Stimulated activated CD8-positive, alpha-beta memory T cell treated with anti-CD3 and anti-CD28 coated beads, Interleukin-7, amount 100 ng/mL, for 48 hours (primary cell): Measurements from ENCODE around the gene PRKN.

Experiments
- DNase-seq, 2 donors: peaks; one replicate each; pipeline ENCODE4 v3.0.0-alpha.2; 2020; ENCODE audit warnings: low read depth in 1 of 2; ENCODE audit errors: extremely low read depth in 1 of 2

Gene PRKN

DNA sequence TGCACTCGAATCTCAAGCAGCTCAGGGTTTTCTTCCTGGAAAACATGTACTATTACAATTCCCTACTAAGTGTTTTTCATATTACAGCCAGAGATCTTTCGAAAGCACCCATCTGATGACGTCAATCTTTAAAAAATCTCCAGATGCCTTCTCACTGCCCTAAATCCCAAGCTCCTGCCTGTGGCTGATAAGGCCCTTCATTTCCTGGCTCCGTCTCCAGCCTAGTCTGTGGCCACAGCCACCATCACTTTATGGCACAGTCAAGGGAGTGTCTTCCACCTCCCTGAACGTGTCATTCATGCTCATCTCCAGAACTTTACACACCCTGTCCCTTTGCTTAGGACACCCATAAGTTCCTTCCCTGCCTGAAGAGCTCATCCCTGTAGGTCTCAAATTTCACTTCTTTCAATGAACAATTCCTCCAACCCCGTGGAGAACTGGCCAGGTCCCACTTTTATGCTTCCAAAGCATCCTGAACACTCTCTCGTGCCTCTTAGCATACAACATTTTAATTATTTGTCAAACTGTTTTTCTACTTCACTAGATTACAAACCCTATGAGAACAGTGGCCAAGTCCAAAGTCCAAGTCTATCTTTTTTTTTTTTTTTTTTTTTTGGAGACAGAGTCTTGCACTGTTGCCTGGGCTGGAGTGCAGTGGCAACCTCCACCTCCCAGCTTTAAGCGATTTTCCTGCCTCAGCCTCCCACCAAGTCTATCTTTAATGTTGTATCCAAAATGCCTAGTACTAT, 1347.6 kb downstream of the PRKN start:
- no peak for DNase-seq

DNA sequence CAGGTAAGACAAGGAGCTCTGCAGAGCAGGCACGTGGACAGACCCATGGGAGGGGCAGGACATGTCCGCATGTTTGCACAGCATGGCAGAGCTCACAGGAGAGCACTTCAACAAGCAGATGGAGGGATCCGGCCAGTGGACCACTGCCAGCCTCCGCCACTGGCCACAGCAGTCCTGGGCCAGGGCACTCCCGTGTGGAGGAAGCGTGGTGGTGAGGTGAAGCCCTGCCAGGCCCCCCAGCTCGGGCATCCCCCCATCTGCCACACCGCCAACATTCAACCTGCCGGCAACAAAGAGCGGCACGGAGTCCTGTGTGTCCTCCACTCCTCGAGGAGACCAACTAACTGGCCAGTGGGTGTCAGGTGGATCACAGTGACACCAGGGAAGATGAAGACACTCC, 1349.5 kb downstream of the PRKN start:
- no peak for DNase-seq

DNA sequence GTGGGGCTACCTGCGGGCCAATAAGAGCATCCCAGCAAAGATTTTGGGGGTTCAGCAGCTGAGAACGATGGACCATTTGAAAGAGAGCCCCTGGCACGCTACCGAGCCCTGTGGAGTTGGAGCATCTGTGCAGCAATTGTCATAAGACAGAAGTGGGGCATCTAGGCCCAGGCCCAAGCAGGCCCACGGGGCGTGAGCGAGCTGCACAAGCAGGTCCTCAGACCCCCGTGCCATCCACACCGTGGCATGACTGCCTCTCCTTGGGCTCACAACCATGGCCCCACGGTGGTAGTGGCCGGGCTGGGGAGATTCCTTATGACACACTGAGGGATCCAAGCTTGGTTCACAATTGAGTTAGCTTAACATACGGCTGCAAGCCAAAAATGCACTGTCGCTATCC, 1350.5 kb downstream of the PRKN start:
- no peak for DNase-seq

DNA sequence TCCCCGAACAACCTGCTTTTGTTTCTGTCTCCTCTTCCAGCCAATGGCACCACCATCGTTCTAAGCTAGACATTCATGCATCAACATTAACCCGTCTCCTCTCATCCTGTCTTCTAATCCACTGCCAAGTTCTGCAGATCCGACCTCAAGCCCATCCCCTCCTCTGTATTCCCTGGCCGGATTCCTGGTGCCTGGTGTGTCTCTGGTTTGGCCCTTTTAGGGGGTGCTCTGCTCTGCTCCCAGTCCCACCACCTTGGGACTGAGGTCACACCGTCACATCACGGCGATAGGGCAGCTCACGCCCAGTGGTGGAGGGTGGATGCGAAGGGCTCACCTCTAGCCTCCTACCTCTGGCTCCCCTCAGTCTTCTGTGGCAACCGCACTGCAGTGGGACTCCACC, 1351.2 kb downstream of the PRKN start:
- DNase-seq, result no peak

DNA sequence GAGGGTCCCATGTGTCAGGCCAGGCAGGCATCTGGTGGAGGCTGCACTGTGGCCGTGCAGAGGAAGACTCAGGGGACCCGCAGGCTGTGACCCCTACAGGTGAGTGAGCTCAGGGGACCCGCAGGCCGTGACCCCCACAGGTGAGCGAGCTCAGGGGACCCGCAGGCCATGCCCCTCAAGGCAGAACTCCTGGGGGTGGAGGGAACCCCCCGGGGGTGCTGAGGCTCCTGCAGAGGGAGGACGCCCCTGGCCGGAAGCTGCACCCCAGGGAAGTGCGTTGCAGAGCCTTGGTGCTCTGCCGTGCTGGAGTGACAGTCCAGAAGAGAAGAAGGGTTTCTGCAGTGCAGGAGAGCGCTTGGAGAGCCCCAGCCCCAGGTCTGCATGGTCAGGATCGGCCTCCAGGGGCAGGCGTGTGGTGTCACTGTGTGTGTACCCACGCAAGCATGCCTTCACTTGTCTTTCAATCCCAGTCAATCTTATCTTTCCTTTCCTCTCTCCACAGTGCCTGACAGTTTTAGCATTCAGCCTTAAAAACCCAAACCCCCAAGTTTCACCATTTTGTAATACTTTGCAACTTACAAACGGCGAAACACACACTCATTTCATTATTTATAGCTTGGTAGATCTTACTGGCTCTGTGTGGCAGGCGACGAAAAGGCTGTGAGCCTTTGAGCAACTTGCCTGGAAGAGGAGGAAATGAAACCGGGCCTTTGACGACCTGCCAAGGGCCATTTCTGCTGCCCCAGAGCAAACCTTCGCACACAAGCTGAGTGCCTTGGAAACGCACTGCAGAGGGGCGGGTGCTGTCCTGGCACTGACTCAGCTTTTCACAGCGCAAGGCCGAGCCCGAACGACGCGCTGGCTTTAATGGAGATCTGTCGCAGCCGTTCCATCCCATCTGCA, 1352.3 kb downstream of the PRKN start:
- DNase-seq, result no peak

DNA sequence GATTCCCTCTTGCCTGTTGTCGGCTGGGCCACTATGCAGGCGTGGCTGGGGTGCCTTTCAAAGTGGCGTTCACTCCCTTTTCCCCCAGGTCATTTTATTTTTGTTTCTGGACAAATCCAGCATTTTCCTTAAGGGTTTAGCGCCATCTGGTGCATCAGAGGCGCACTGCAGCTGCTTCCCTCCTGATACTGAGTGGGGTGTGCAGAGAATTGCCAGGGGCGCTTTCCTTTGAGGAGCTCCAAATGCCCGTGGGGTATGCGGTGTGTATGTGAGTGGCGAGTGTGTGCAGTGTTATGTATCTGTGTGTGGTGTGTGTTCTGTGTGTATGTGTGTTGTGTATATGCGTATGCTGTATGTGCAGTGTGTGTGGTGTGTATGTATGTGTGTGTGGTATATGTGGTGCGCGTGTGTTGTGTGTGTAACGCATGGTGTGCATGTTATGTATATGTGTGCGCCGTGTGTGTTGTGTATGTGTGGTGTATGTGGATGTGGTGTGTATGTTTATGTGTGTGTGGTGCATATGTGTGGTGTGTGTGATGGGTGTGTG, 1353.6 kb downstream of the PRKN start:
- DNase-seq, result peak; percentile 15 to 16

DNA sequence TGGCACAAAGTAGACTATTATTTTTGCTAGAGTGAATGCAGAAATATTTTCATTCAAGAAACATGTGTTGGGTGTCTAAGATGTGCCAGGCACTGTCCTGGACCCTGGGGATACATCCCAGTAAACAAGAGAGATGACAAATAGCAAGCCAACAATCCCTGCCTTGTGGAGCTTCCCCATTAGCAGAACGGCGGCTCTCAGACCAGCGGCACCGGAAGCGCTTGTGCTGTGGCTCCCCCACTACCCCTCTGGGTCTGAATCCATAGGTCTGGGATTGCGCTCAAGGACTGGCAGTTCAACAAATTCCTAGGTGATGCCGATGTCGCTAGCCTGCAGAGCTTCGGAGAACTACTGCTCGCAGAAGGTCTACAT, 1355.2 kb downstream of the PRKN start:
- DNase-seq, result no peak

DNA sequence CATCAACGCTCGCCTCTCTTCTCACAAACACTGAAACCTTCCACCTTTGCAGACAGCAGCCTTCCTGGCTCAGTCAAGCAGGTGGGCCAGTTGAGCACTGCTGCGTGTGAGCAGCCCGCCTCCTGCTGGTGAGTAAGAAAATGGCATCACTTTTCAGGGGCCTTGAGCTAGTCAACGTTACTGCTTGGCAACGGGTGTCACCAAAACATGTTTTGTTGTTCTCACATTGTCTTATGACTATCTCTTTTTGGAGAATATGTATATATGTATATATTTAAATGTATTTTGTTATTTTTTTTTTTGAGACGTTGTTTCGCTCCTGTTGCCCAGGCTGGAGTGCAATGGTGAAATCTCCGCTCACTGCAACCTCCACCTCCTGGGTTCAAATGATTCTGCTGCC, 1356.7 kb downstream of the PRKN start:
- peak; percentile 20 to 32 for DNase-seq

DNA sequence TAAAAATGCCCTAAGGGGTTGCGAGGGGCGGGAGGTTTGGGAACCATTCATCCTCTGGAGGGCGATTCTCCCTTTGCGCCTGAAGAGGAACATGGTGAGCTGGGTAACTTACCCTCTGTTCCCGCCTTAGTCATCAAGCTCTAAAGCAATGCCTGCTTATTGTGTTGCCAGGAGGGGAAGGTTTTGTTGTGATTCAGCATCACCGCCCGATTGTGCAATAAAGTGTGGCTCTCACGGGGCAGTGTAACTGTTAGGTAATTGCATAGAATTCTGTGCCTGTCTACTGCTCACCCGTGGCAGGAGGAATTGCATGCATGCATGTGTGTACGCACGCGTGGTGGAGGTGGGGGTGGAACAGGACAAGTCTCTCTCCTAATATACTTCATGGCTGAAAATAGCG, 1358.2 kb downstream of the PRKN start:
- DNase-seq, result no peak

DNA sequence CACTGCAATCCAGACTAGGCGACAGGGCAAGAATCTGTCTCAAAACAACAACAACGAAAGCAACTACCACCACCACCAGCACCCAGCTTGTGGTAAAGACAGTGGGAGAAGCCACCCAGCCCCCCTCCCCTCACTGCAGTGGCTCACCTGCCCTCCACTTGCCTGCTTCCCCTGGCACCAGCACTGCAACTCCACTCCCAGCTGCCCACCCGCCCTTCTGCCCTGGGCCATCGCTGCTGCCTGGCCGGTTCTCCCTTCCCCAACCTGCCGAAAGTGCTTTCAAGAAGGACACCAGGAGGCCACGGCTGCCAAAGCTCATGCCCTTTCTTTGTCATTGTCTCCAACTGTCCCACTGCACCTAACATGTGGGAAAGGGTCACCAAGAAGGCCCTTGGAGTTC, 1359.1 kb downstream of the PRKN start:
- no peak for DNase-seq

DNA sequence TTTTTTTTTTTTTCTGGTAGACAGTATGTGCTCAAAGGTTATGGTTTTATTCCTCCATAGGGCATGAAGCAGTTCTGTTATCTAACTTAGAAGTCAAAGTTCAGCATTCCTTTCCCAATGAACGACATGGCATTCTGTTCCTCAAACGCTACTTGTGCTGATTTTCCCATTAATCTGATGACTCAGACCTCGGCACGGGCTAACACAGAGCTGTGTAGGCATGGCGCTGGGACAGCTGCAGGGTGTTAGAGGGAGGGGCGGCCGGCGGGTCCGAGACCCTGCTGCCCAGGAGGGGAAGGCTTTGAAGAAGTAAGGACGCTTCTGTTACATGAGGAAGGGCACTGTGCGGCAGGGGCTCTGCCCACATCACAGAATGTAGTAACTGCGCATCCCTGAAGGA, 1360.1 kb downstream of the PRKN start:
- DNase-seq, result no peak

DNA sequence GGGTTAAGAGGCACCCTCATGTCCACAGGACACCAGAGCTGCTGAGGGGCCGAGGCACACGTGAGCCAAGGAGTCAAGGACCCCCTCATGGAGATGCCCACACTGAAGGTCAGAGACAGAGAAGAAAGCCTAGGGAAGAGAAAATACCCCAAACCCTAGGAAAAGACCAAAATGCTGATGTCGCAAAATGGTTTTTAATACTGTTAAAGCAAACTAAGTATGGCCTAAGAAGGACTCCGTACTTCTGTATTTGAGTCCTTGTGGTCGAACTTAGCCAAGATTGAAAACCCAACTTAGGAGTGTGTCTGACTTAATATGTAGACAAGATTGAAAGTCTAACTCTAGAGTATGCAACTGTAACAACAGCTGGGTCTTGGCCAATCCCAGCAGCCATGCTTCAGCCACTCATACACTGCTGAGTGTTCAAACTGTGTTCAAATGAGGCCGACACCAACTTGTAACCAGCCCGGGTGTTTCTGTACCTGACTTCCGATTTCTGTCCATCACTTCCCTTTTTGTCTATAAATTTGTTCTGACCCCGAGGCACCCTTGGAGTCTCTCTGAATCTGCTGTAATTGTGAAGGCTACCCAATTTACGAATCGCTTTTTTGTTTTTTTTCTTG, 1361.2 kb downstream of the PRKN start:
- DNase-seq, result no peak

DNA sequence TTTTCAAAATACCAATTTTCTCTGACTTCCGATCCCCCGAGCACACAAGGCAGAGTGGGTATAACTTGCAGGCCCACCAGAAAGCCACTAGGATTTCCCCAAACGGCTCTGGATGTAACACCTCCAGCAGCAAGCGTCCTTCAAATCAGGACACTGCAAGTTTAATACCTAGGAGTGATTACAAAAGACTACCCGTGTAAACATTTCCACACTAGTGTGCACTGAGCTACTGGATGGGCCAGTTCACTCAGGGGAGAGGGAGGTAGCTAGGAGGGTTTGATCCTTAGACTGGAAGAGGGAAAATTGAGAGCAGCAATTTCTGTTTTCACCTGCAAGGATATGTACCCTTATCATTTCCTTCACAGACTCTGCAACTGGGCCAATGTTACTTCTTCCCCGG, 1361.9 kb downstream of the PRKN start:
- no peak for DNase-seq

DNA sequence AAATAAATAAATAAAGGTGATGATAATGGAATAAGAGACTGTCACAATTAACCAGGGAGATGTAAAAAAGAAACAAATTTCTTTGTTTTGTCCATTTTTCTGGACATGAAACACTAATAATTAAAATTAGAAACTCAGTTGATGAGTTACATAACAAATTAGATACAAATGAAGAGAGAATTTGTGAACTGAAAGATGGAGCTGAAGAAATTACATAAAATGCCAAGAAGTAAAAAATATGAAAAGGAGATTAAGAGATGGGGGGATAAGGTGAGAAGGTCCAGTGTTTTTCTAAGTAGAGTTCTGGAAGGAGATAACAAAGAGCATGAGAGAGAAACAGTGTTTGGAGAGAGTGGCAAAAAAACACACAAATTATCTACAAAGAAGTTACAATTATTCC, 1364.3 kb downstream of the PRKN start:
- DNase-seq, result no peak

DNA sequence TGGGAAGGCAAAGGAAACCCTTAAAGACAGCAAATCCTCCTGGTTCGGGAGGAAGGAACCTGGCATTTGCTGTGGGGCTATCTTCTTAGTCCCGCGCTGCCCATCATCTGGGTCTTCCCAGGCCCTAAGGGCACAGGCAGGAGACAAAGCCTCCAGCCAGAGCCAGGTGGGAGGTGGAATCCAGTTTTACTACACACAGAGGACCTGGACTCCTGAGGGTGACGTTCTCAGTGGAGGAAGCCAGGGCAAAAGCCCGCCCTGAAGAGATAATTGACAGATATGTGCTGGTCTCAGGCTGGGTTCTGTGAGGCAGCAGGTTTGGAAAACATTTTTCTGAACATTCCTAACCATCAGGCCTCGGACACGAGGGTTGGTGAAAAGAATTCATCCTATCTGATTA, 1365.3 kb downstream of the PRKN start:
- no peak for DNase-seq

DNA sequence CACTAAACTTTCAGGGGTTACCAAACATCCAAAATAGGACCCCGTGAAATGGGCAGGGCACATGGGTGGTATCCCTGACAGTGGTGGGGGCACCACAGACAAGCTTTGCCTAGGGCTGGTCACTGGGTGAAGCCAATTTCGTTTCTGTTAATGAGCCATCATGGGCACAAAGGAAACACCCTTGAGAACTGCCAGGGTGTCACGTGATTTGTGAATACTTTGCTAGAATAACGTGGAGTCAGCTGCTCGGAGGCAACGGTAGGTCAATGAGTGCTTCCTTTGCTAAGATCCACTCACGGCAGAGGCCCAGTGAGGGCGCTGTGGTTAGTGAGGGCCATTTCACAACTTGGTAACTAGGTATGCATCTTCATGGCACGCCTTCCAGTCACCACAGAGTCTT, 1366.0 kb downstream of the PRKN start:
- DNase-seq, result no peak

DNA sequence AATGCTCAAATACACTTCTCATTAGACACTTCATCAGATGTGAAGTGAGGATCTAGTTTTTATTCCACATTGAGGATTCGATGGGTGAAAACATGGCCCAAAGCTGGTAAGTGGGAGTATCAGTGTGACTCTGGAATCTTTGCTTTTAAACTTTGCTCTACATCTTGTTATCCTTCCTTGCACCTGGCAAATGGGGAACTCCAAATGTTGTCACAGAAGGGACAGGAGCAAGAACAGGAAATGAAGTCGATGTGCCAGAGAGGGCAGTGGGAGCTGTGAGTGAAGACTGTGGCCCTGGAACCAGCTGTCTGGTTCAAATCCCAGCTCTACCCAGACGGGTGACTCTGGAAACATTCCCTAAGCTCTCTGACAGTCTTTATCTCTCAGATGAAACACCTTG, 1367.0 kb downstream of the PRKN start:
- DNase-seq, result no peak

DNA sequence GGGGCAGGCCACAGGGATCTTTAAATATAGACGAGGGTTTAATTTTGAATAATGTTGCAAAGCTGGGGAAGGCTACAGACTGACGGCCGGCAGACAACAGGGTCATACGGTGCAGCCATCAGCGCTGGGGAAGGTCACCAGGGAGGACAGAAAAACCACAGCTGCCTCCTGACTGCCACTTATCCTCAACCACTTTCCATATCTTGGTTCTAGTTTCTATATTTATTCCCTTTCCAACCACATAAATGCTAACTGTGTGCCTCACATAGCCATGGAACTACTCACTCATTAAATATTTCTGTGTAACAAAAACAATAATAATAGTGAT, 1368.0 kb downstream of the PRKN start:
- no peak for DNase-seq

DNA sequence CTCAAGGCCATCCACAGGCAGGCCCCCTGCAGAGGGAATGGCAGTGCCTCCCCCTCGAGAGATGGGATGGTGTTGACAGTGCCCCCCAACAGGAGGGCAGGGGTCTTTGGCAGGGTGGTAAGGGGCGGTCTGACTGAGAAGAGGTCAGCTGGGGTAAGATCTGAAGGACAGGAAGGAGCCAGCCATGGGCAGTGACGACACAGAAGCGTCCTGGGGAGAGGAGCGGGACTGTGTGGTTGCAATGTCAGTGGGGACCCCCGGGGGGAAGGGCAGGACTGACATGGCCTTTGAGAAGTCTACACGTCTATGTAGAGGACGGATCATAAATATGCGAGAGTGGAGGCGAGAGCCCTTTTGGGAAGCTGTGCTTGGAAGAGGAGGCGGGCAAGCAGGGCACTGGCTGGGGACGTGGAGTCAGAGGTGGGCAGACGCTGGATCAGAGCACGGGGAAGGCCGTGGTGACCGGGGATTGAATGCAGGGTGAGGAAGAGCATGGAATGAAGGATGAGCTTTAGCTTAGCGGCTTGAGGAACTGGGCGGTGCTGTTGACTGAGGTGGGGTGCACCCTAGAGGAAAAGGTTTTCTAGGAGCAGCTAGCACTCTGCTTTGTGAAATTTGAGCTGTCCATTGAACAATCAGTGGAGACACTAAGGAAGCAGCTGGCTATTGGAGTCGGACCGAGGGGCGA, 1371.3 kb downstream of the PRKN start:
- DNase-seq, result no peak

DNA sequence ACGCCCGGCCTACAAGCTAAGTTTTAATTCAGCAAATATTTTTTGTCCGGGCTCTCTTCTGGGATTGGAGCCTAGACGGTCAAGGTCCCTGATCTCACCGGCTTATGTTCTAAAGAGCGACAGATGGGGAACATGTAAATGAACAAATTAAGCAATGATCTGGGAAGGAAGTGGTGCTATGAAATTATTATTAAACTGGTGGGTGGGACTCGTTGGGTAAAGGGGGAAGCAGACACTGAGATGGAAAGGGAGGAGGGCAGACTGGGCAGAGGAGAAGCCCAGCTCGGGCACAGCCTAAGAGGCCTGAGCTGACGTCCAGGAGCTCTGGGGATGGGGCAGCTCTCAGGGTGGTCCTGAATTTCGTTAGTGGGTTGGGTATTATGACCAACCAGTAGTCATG, 1371.9 kb downstream of the PRKN start:
- no peak for DNase-seq

DNA sequence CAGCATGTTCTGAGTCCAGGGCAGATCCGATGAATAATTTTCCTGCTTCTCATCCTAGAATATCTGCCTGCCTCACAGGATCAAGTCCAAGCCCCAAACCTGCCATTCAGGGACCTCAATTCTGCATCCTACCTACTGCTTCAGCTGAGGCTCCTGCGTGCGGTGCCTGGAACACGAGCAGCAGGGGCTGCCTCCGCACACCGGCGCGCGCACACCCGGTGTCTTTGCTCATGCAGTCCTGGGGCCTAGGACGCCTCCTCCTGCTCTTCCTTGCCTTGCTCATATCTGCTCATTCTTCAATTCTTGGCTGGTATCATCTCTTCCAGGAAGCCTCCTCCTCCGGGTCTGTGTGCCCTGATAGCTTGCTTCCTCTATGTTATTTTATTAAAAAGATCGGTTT, 1372.6 kb downstream of the PRKN start:
- DNase-seq, result no peak
